ENCODE measurements around the gene RAB11FIP3. TPM values are rescaled to one million over a fixed set of nuclear protein-coding genes. Genes with fewer than 3 reads are reported as not detected.

The RAB11FIP3 gene
- total and polyA plus RNA-seq, 7 experiments from 2014 or later = 0.71 to 53.0 (median 43.3) TPM

GRCh38 chr16:378821-379182 is 46.6 kb upstream of the RAB11FIP3 start:
- H3K4me3 ChIP-seq (ENCODE audit: low read length) = no peak overlapping the region
- no peaks in the 10 kb centered on the region for H3K27me3 ChIP-seq (ENCODE audit: control insufficient read depth in 2 of 2, insufficient read depth in 2 of 2, low read length in 2 of 2)
- peaks cover 18% of the 10 kb centered on the region in 2 donors for H3K4me1 ChIP-seq (ENCODE audit: control insufficient read depth in 2 of 2, insufficient read depth in 2 of 2, low read length in 2 of 2)
- no peaks in the 10 kb centered on the region for H3K9me3 ChIP-seq (ENCODE audit: control insufficient read depth in 2 of 3, low read length in 3 of 3)
- Mint-ChIP-seq H3K9me3 (no peaks in the 10 kb centered on the region), H3K36me3 (peaks cover 0 to 3% (median 0%) of the 10 kb centered on the region in 5 donors), H3K27me3 (peaks cover 0 to 11% (median 0%) of the 10 kb centered on the region in 5 donors), H3K4me1 (peaks cover 7 to 29% (median 17%) of the 10 kb centered on the region in 7 donors), H3K4me3 (peak overlapping the region in 7 of 10 donors; percentile 25 to 93 (median 85)), H3K27ac (peak overlapping the region in 7 of 9 donors; percentile 33 to 97 (median 90))
- POLR2A ChIA-PET = interaction anchor here (0.8 to 7.7 kb wide), 7 partner anchors 8 to 1776 kb away, joined by 3 to 120 read pairs (median 3); partner anchors contain the start of genes DECR2, MRPL28, NME4 and TRAF7
- intact Hi-C loops (cut with micrococcal nuclease) = no loop called here
- CTCF ChIA-PET = no interaction called here
- no peak for ATAC-seq
- DNase-seq = no peak
- H3K36me3 ChIP-seq (ENCODE audit: control insufficient read depth in 2 of 3, insufficient read depth in 3 of 3, low read length in 3 of 3) = peaks cover 0 to 43% (median 8%) of the 10 kb centered on the region in 3 experiments
- peak overlapping the region; percentile 81 for H3K27ac ChIP-seq (ENCODE audit: low read depth, low read length)

GRCh38 chr16:379183-379960 is 46.1 kb upstream of the RAB11FIP3 start:
- peaks cover 0 to 11% (median 0%) of the 10 kb centered on the region in 5 donors for H3K27me3 Mint-ChIP-seq
- DNase-seq (no peak), ATAC-seq (no peak)
- peaks cover 7 to 29% (median 22%) of the 10 kb centered on the region in 7 donors for H3K4me1 Mint-ChIP-seq
- no peaks in the 10 kb centered on the region for H3K9me3 ChIP-seq (ENCODE audit: control insufficient read depth in 2 of 3, low read length in 3 of 3)
- no peaks in the 10 kb centered on the region for H3K27me3 ChIP-seq (ENCODE audit: control insufficient read depth in 2 of 2, insufficient read depth in 2 of 2, low read length in 2 of 2)
- H3K36me3 ChIP-seq (ENCODE audit: control insufficient read depth in 2 of 3, insufficient read depth in 3 of 3, low read length in 3 of 3) = peaks cover 0 to 37% (median 8%) of the 10 kb centered on the region in 3 experiments
- peaks cover 0 to 3% (median 0%) of the 10 kb centered on the region in 5 donors for H3K36me3 Mint-ChIP-seq
- H3K4me3 Mint-ChIP-seq = peak overlapping the region in 9 of 10 donors; percentile 77 to 97 (median 88)
- H3K9me3 Mint-ChIP-seq = no peaks in the 10 kb centered on the region
- peak overlapping the region in 8 of 9 donors; percentile 33 to 98 (median 96) for H3K27ac Mint-ChIP-seq
- ChIA-PET POLR2A (interaction anchor here (0.7 to 7.7 kb wide), 11 partner anchors 8 to 1776 kb away, joined by 3 to 120 read pairs (median 3); partner anchors contain the start of genes DECR2, MRPL28, NME4 and RPS2), CTCF (interaction anchor here (0.6 kb wide), 1 partner anchor 19 kb away, joined by 8 read pairs; no protein-coding TSS in a partner anchor)
- peak overlapping the region; percentile 61 for H3K4me3 ChIP-seq (ENCODE audit: low read length)
- H3K4me1 ChIP-seq (ENCODE audit: control insufficient read depth in 2 of 2, insufficient read depth in 2 of 2, low read length in 2 of 2) = peaks cover 18 to 23% of the 10 kb centered on the region in 2 donors
- peak overlapping the region; percentile 81 for H3K27ac ChIP-seq (ENCODE audit: low read depth, low read length)
- intact Hi-C loops (cut with micrococcal nuclease) = no loop called here

- H3K4me3 ChIP-seq (ENCODE audit: low read length) = peak overlapping the region; percentile 61
- no peaks in the 10 kb centered on the region for H3K27me3 ChIP-seq (ENCODE audit: control insufficient read depth in 2 of 2, insufficient read depth in 2 of 2, low read length in 2 of 2)
- CTCF ChIA-PET = interaction anchor here (0.7 to 0.9 kb wide), 2 partner anchors 18 to 22 kb away, joined by 3 to 4 read pairs; partner anchors contain the start of gene DECR2
- peaks cover 0 to 30% (median 4%) of the 10 kb centered on the region in 3 experiments for H3K36me3 ChIP-seq (ENCODE audit: control insufficient read depth in 2 of 3, insufficient read depth in 3 of 3, low read length in 3 of 3)
- Mint-ChIP-seq H3K4me3 (peak overlapping the region; percentile 63 to 97 (median 86)), H3K4me1 (peaks cover 7 to 29% (median 21%) of the 10 kb centered on the region in 7 donors), H3K9me3 (no peaks in the 10 kb centered on the region), H3K27ac (peak overlapping the region; percentile 58 to 98 (median 94)), H3K36me3 (peaks cover 0 to 3% (median 0%) of the 10 kb centered on the region in 5 donors), H3K27me3 (peaks cover 0 to 11% (median 0%) of the 10 kb centered on the region in 5 donors)
- ATAC-seq (peak; percentile 47), DNase-seq (peak in 4 of 9 donors; percentile 58 to 76 (median 62))
- POLR2A ChIA-PET = interaction anchor here (0.7 to 7.7 kb wide), 10 partner anchors 9 to 1584 kb away, joined by 3 to 120 read pairs (median 4); partner anchors contain the start of genes DECR2, FAM234A, MRPL28 and NME4
- intact Hi-C loops (cut with micrococcal nuclease) = loop anchor here (1.0 to 10.0 kb wide), 3 partner anchors 10 to 207 kb away; partner anchors contain the start of gene MRPL28 (in 1 of the 2)
- H3K27ac ChIP-seq (ENCODE audit: low read depth, low read length) = peak overlapping the region; percentile 81
- peaks cover 18 to 23% of the 10 kb centered on the region in 2 donors for H3K4me1 ChIP-seq (ENCODE audit: control insufficient read depth in 2 of 2, insufficient read depth in 2 of 2, low read length in 2 of 2)
- H3K9me3 ChIP-seq (ENCODE audit: control insufficient read depth in 2 of 3, low read length in 3 of 3) = no peaks in the 10 kb centered on the region
Measured at GRCh38 chr16:379961-380761, 45.3 kb upstream of the RAB11FIP3 start.

- no peak for DNase-seq
- H3K27me3 Mint-ChIP-seq = peaks cover 0 to 11% (median 0%) of the 10 kb centered on the region in 5 donors
- Histone ChIP-seq H3K36me3 (ENCODE audit: control insufficient read depth in 2 of 3, insufficient read depth in 3 of 3, low read length in 3 of 3) (peaks cover 0 to 26% (median 4%) of the 10 kb centered on the region in 3 experiments), H3K4me3 (ENCODE audit: low read length) (peak overlapping the region; percentile 61), H3K9me3 (ENCODE audit: control insufficient read depth in 2 of 3, low read length in 3 of 3) (no peaks in the 10 kb centered on the region), H3K27me3 (ENCODE audit: control insufficient read depth in 2 of 2, insufficient read depth in 2 of 2, low read length in 2 of 2) (no peaks in the 10 kb centered on the region), H3K27ac (ENCODE audit: low read depth, low read length) (peak overlapping the region; percentile 81), H3K4me1 (ENCODE audit: control insufficient read depth in 2 of 2, insufficient read depth in 2 of 2, low read length in 2 of 2) (peaks cover 18 to 23% of the 10 kb centered on the region in 2 donors)
- ChIA-PET POLR2A (interaction anchor here (0.7 to 7.7 kb wide), 6 partner anchors 9 to 1584 kb away, joined by 3 to 120 read pairs (median 8); partner anchors contain the start of genes DECR2, FAM234A, MRPL28 and NME4), CTCF (interaction anchor here (0.7 to 0.9 kb wide), 2 partner anchors 18 to 21 kb away, joined by 3 to 4 read pairs; partner anchors contain the start of gene DECR2)
- peak overlapping the region; percentile 63 to 97 (median 86) for H3K4me3 Mint-ChIP-seq
- intact Hi-C loops (cut with micrococcal nuclease) = loop anchor here (1.0 to 10.0 kb wide), 3 partner anchors 10 to 207 kb away; partner anchors contain the start of gene MRPL28 (in 2 of the 2)
- no peaks in the 10 kb centered on the region for H3K9me3 Mint-ChIP-seq
- H3K4me1 Mint-ChIP-seq = peaks cover 7 to 29% (median 21%) of the 10 kb centered on the region in 7 donors
- peaks cover 0 to 3% (median 0%) of the 10 kb centered on the region in 5 donors for H3K36me3 Mint-ChIP-seq
- H3K27ac Mint-ChIP-seq = peak overlapping the region in 7 of 9 donors; percentile 90 to 98 (median 97)
- no peak for ATAC-seq
Measured at GRCh38 chr16:380762-381011, 44.8 kb upstream of the RAB11FIP3 start.

- H3K9me3 ChIP-seq (ENCODE audit: control insufficient read depth in 2 of 3, low read length in 3 of 3) = no peaks in the 10 kb centered on the region
- no peaks in the 10 kb centered on the region for H3K27me3 ChIP-seq (ENCODE audit: control insufficient read depth in 2 of 2, insufficient read depth in 2 of 2, low read length in 2 of 2)
- H3K36me3 Mint-ChIP-seq = peaks cover 0 to 3% (median 0%) of the 10 kb centered on the region in 5 donors
- peaks cover 0 to 11% (median 0%) of the 10 kb centered on the region in 5 donors for H3K27me3 Mint-ChIP-seq
- peak overlapping the region in 5 of 9 donors; percentile 59 to 98 (median 90) for H3K27ac Mint-ChIP-seq
- POLR2A ChIA-PET = interaction anchor here (0.7 to 7.7 kb wide), 5 partner anchors 10 to 146 kb away, joined by 3 to 120 read pairs (median 10); partner anchors contain the start of genes DECR2, FAM234A, MRPL28 and NME4
- peaks cover 7 to 29% (median 21%) of the 10 kb centered on the region in 7 donors for H3K4me1 Mint-ChIP-seq
- intact Hi-C loops (cut with micrococcal nuclease) = loop anchor here (1.0 to 10.0 kb wide), 3 partner anchors 11 to 206 kb away; partner anchors contain the start of gene MRPL28 (in 1 of the 2)
- H3K4me3 Mint-ChIP-seq = peak overlapping the region; percentile 62 to 97 (median 82)
- DNase-seq = peak in 3 of 9 donors; percentile 33 to 46 (median 39)
- H3K9me3 Mint-ChIP-seq = no peaks in the 10 kb centered on the region
- peak overlapping the region; percentile 81 for H3K27ac ChIP-seq (ENCODE audit: low read depth, low read length)
- CTCF ChIA-PET = interaction anchor here (0.7 to 2.3 kb wide), 3 partner anchors 10 to 21 kb away, joined by 3 to 10 read pairs (median 4); partner anchors contain the start of genes DECR2 and MRPL28
- peaks cover 0 to 21% (median 4%) of the 10 kb centered on the region in 3 experiments for H3K36me3 ChIP-seq (ENCODE audit: control insufficient read depth in 2 of 3, insufficient read depth in 3 of 3, low read length in 3 of 3)
- peaks cover 18 to 23% of the 10 kb centered on the region in 2 donors for H3K4me1 ChIP-seq (ENCODE audit: control insufficient read depth in 2 of 2, insufficient read depth in 2 of 2, low read length in 2 of 2)
- ATAC-seq = peak; percentile 43
- H3K4me3 ChIP-seq (ENCODE audit: low read length) = peak overlapping the region; percentile 61
Measured at GRCh38 chr16:381012-381788, 44.2 kb upstream of the RAB11FIP3 start.
